Activated CD8-positive, alpha-beta memory T cell treated with anti-CD3 and anti-CD28 coated beads for 36 hours (primary cell): ENCODE measurements around the gene FRY. TPM values are rescaled to one million over a fixed set of nuclear protein-coding genes. Genes with fewer than 3 reads are reported as not detected.
"Not testable (repeated sequence)": the region's sequence is repeated elsewhere in the genome, so short reads cannot be mapped to it uniquely, and the experiment has no call there.

Experiments used
- CTCF ChIA-PET: fragments of 350-600 bp; sonication (Branson Sonifier 250); formaldehyde crosslinking; loops from one replicate; lab custom pipeline; 2021; ENCODE audit warnings: antibody characterized with exemption; lab: Charles Lee
- POLR2A ChIA-PET: fragments of 350-600 bp; sonication (Branson Sonifier 250); formaldehyde crosslinking; loops from one replicate; lab custom pipeline; 2021; ENCODE audit warnings: antibody characterized with exemption; lab: Charles Lee
- total RNA-seq, 2 experiments: library from RNA; stranded (reverse); gene quantifications; one replicate each; pipeline ENCODE4 v1.2.3, GENCODE V29; 2021

Gene FRY
- total RNA-seq, 2 experiments from 2014 or later: 0.42 to 0.44 TPM

DNA sequence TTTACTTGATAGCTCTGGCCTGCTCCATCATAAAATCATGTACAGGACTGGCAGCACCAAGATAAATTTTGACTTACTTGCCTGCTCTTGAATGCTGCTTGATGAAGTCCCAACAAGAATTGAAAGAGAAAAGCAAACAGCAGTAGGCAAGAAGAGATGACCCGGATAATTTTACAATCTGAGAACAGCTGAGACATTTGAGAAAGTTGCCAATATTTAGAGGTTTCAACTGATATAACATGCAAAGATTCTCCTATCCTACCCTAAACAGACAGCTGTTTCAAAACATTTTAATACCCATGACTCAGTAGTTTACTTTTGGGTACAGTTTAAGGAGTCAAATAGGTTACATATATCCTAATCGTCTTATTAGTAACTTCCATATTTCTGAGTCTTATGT is 5.9 kb downstream of the FRY start:
- CTCF ChIA-PET: no interaction called here
- POLR2A ChIA-PET: no interaction called here

DNA sequence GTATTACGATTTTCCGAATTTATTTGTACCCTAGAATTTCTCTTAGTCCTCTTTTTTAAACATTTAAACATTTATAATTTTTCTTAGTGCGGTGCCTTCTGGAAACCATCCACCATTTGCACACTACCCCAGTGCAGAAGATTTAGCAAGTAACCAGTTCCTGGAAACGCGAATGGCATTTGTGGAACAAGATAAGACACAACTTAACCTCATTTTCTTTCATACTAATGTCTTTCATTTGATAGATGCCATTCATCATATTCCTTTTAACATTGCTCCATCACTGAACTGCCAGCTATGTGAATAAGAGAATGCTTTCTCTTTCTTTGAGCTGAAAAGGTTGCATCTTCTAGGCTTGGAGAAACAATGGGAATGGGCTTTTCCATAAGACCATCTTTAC is 6.8 kb downstream of the FRY start:
- ChIA-PET POLR2A (no interaction called here), CTCF (no interaction called here)

DNA sequence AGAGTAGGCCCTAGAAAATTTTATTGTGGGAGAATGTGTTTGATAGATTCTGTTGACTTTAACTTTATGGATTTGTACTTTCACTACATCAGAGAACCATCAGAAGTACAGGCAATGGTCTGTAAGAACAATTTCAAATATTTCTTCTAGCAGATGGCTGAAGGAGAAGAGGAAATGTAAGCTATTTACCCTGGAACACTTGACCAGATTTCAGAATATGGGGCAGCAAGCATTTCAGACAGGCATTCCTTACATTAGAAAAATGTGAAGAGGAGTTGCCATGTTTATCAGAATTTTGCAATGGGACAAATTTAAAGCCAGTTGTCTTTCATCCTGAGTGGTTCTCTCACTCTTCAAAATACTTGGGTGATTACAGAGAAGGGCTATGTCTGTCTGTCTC is 7.5 kb downstream of the FRY start:
- POLR2A ChIA-PET: no interaction called here
- CTCF ChIA-PET: no interaction called here

DNA sequence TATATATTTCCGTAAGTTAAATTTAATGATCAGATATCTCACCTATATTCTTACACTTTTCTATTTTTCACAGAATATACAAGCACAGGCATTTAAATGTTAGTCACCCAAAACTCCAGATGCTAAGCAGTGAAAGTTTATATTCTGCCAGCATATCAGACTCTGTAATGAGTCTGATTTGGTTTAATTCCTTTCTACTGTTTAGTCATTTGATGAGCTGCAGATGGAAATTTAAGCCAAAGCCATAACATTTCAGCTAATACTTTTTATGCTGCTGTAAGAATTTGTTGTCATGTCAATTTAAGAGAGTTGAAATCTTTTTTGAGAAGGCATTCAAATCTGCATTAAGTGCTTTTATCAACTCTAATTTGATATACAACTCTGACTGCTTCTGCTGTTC is 8.0 kb downstream of the FRY start:
- ChIA-PET CTCF (no interaction called here), POLR2A (no interaction called here)

DNA sequence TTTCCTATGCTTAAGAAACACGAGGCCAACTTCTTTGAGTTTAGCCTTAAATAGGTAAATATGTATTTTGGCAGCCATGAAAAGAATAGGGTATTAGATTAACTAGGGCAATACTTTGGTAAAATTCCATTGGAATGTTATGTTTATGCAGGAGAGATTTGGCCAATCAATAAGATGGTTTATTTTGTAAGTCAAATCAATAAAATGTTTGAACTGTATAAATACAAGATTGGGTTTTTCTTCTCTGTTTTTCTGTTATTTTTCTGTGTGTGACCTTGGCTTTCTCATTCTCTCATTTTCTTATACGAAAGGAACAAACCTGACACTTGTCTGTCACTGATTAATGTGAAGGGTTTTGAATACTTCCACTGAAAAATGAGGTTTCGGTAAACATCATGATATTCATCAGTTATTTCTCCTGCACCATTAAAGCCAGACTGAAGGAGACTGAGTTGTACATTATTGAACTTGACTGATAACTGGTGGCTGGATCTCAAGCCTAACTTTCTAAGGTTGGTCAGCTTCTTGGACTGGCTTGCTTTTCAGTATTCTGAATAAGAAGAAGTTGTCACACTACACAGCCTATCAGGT is 8.6 kb downstream of the FRY start:
- POLR2A ChIA-PET: no interaction called here
- CTCF ChIA-PET: no interaction called here

DNA sequence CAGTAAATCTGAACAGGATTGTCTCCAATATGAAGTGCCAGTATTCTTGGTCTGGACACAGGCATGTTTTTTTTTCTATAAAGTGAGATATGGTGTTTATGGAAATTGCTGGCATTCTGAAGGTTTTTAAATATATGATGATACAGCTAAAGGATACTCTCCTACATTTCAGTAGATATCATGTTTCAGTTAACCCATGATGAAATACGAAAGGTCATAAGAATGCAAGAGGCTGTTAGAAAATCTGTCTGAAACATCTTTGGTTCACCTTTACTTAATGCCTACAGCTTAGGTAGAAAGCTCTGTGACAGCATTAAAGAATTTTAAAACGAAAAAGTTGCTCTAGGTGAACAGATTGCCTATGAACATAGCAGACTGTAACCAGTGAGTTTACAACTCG is 9.1 kb downstream of the FRY start:
- ChIA-PET POLR2A (no interaction called here), CTCF (no interaction called here)

DNA sequence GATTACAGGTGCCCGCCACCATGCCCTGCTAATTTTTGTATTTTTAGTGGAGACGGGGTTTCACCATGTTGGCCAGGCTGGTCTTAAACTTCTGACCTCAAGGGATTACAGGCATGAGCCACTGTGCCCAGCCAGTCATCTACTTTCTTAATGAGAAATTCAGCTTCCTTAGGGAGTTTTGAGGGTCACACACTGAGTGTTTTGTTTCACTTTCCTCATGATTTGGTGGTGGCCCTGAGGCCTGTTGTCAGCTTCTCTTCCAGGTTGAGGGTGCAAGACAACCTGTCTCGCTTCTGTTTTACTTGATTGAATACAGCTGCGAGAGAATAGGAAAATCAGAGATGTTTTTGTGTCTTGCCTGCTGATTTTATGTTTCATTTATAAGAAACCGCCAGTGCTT is 9.9 kb downstream of the FRY start:
- ChIA-PET CTCF (no interaction called here), POLR2A (no interaction called here)

DNA sequence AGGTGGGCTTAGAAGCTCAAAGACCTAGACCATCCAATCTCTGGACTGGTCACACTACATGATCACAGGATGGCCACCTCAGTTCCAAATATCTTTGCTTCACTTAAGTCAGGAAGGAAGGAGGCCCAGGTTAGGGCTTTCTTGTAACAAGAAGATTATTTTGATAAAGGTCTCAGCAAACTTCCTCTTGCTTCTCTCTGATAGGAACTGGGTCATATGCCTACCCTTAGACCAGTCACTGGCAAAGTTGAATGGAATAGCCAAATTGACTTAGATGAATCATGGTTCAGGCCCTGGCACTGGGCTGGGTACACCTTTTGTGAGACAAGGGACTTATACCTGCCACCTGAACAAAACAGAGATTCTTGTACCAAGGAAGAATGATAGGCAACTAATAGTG is 11.0 kb downstream of the FRY start:
- POLR2A ChIA-PET: no interaction called here

DNA sequence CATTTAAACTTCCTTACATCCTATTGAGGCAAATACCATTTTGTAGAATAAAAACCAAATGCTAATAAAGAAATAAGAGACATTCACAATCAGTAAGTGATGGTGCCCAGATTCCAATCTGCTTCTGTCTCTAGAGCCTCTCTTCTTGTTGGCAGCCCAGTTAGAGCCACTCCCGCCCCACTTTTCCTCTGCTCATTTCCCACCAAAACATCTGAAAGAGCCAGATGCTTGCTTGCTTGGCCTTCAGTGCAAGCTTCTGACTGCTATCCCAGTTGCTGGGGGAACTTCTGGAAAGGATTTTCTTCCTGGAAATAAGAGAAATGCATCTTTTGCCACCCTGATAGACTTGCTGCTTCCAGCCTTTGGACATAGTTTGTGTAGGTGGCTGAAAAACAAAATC is 12.9 kb downstream of the FRY start:
- POLR2A ChIA-PET: no interaction called here
- CTCF ChIA-PET: no interaction called here

More for the DNA sequence above, 11.0 kb downstream of the FRY start:
- CTCF ChIA-PET: interaction anchor here (0.5 kb wide), 1 partner anchor 31 kb away, joined by 3 read pairs; no protein-coding TSS in a partner anchor

DNA sequence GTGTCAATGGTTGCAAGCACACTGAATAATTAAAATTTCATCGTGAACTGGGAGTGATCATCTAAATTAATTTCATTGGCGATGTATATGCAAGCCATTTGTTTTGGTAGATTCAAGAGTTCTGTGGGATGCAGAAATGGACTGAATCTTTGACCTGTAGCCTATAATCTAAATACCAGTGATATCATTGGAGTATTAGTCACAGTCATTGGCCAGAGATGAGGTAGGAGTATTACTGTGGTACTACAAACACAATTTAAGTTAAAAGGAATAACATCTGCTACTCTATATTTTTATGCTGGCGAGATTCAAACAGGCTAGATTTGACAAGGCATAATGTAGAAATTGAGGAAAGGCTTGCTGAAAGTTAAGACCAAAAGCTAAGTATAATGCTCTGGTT is 14.0 kb downstream of the FRY start:
- POLR2A ChIA-PET: no interaction called here

DNA sequence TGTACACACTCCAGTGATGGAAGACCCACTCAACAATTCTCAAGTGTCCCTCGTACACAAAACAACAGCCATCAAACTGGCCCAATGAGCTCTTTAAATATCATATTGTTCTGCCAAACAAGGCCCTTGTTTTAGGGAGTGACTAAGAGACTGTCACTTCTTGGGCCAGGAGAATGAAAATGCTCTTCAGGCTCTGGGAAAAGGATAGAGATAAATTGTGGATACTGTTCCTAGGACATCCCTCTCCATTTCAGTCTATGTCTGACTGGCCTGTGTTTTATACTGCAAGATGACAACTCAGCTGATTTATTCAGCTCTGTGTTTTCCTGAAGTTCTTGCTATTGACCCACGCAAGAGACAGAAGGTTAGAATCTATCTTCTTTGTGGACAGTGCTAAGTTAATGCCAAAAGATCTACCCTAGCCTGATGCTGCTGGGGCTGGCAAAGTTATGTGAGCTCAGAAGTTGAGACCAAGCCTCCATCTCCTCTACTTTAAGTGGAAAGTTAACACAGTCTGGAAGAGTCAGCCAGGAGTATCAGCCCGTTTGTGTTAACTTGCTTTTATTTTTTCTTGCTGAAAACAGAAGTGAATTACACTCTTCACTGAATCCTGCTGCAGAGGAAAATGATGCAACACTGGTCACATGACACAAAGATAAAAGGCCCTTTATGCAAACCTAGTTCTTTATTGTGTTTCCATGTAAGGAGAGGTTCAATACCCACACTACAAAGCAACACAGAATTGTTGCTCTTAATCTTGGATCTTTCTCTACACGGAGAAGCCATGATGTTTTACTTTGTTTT is 14.6 kb downstream of the FRY start:
- CTCF ChIA-PET: no interaction called here

More for the DNA sequence above, 14.0 kb downstream of the FRY start:
- CTCF ChIA-PET: no interaction called here

DNA sequence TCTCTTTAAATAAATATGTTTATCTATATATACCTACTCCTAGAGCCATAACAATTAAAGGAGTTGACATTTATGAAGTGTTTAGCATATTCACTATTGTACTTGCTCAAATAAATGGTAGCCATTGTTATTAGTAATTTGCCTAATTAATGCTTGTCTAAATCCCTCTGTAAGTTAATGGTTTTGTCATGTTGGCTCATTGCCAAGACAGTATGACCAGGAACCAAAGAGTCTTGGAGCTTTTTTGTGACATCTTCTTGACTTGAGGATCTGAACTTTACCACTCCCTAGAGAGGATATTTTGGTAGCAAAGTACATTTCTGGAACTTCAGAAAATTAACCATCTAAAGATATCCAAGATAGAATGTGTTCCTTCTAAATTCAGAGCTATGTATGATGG is 15.5 kb downstream of the FRY start:
- CTCF ChIA-PET: interaction anchor here (0.6 kb wide), 1 partner anchor 160 kb away, joined by 3 read pairs; no protein-coding TSS in a partner anchor
- POLR2A ChIA-PET: no interaction called here

More for the DNA sequence above, 14.6 kb downstream of the FRY start:
- POLR2A ChIA-PET: no interaction called here

DNA sequence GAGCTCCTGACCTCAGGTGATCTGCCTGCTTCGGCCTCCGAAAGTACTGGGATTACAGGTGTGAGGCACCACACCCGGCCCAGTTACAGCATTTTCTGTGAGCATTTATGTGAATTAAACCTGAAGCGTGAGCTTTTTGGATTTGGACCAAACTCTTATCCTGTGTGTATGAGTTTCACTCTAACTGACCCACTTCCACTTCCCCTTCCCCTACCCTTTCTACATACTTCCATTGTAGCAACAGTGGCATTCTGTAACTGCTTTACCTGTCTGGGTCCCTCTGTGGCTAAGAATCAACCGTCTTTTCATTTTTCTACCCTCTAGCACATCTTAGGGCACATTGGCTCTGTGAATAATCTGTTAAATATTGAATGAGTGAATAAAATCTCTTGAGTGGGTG is 16.2 kb downstream of the FRY start:
- ChIA-PET CTCF (no interaction called here), POLR2A (no interaction called here)

DNA sequence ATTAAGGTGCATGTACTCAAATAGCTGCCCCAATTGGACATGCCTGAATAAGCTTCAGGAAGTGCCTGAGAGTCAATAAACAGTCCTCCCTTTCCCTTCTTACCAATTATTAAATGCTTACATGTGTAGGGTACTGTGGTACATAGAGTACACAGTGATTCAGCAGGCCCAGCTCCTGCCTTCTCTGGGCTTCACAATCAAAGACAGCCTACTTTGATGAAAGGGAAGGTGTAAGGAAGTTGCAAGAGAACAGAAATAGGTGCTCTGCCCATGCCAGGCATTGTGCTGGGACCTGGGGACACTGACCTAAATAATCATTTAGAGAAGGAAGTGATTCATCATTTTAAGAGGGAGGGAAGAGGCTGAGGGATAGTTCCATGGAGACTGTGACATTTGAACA is 17.2 kb downstream of the FRY start:
- ChIA-PET CTCF (no interaction called here), POLR2A (no interaction called here)

DNA sequence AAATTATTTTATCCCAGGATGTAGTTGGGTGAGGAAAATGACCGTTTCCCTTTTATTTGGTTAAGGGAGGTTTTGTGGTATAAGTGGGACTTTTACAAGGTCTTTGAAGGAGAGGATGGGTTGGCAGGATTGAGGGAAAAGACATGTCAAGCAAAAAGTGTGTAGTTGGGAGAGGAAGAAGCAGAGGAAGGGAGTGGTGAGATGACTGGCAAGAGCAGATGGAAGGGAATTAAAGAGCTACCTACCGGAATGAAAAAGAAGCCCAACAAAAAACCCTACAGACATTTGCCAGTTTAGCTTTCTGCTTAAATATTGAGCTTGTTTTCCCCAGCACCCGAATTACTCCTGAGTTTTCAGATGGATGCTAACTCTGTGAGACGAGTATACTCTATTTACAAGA is 19.6 kb downstream of the FRY start:
- CTCF ChIA-PET: no interaction called here

DNA sequence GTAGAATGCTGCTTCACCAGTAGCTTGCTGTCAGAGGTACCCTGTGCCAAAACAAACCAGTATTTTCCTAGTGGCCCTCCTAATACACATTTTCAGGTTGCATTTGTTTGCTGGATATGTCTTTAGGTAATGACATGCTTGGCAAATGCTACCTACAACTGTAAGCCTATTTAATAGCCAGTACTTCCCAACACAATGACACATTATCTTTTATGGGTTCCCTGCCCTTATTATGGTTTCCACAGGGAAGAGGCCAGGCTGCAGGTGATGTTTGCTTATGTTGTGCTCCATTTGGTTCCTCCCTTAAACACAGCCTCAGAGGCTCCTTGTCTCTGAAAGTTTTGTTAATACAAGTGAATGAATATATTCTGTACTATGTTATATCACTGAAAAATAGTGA is 24.7 kb downstream of the FRY start:
- POLR2A ChIA-PET: no interaction called here
- CTCF ChIA-PET: no interaction called here

More for the DNA sequence above, 19.6 kb downstream of the FRY start:
- POLR2A ChIA-PET: no interaction called here

DNA sequence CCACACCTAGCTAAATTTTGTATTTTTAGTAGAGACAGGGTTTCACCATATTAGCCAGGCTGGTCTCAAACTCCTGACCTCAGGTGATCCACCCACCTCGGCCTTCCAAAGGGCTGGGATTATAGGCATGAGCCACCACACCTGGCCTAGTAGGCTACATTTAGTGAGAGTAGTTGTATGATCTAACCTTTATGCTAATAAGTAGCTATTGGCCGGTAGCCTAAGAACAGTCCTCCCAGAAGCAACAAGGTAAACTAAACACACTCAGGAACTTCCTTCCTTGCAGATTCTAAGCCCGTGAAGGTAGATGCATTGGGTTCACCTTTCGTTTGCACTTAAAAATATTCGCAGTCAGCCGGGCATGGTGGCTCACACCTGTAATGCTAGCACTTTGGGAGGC is 25.8 kb downstream of the FRY start:
- CTCF ChIA-PET, POLR2A ChIA-PET: not testable (repeated sequence)

DNA sequence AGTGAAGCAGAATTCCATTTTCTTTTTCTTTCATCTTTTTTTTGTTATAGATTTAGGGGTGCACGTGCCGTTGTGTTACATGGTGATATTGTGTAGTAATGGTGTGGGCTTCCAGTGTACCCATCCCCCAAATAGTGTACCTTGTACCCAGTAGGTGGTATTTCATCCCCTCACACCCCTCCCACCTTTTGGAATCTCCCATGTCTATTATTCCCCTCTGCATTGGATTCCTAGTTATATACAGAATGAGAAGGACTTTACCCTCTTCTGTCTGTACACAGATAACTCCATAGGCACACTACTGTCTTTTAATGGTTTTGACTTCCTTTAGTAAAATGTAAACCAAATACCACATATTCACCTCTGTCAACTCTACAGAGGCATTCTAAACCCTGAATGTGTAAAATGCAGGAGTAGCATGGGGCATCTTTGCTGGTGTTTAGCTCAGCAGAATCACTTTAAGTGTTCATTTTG is 28.0 kb downstream of the FRY start:
- ChIA-PET POLR2A (no interaction called here), CTCF (no interaction called here)

DNA sequence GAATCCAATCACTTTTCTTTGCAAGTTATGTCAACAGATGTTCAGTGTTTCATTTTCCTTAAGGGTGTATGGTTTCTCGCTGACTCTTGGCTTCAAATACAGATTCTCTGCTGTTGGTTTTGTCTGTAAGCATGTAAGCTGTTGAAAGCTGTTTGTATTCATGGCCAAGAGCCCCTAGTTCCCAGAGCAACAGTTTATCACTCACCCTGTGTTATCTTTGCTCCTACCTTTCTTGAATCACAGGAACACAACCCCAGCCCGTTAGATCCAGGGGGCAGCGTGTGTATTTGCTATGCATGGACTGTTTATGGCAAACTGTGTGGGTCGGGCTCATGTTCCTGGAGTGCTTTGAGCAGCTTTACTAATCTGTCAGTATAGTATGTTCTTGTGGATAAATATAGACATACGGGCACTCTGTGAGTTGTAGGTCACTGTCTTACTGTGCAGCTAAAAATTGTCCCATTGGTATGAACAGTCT is 28.9 kb downstream of the FRY start:
- ChIA-PET POLR2A (no interaction called here), CTCF (no interaction called here)

DNA sequence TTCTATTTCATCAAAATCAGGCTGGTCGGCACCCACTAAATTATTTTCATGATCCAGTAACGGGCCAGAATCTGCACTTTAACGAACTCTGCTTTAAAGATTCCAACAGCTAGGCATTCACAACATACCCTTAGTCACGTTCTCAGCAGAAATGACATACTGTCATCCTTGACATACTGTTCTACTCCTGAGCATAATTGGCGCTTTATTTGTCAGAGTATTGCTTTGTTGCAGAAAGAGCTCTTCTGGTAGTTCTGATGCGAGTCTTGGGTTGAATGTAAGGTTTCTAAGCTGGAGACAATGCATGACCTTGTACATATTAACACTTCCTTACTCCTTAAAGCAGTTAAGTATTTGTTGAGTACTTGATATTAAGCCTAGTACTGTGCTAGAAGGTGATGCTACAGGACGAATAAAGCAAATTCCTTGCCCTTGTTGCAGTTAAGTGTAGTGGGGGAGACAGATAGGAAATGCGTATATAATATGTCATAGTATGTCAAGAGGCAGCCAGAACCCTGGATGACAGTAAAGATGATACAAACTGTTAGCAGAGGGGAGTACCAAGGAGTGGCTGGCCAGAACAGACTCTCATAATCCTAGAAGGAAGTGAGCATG is 32.2 kb downstream of the FRY start:
- CTCF ChIA-PET: no interaction called here
- POLR2A ChIA-PET: no interaction called here
